A549 (cell line): ENCODE data around the gene PAQR5. TPM values are rescaled to one million over a fixed set of nuclear protein-coding genes. Genes with fewer than 3 reads are reported as not detected.

Source experiments
- ATAC-seq, 2 experiments: fragments of 200-7000 bp in 1 of 2; fragments of >200 bp in 1 of 2; cut with Nextera tagmentation in 1 of 2; cut with Tn5 transposase in 1 of 2; 3 replicates each; pipeline versions ENCODE4 v1.8.0 to v1.9.1; 2018 to 2020; ENCODE audit warnings: mild to moderate bottlenecking in 1 of 2, moderate library complexity in 1 of 2
- CTCF ChIA-PET: fragments of 300-600 bp; sonication (Branson Sonifier 250); formaldehyde crosslinking; extraction: SDS; loops from one replicate; lab custom pipeline; 2021; ENCODE audit warnings: antibody characterized with exemption, inconsistent platforms; lab: Yijun Ruan, JAX
- POLR2A ChIA-PET: fragments of 350-600 bp; formaldehyde crosslinking; extraction: SDS; loops from one replicate; lab custom pipeline; 2021; ENCODE audit warnings: antibody characterized with exemption, inconsistent platforms; lab: Yijun Ruan, JAX
- DNase-seq, 2 experiments: peaks; one replicate each; pipeline versions ENCODE4 v3.0.0 to v3.0.0-alpha.2; 2011 to 2016; ENCODE audit warnings: low read depth in 1 of 2, low spot score in 1 of 2
- FAIRE-seq: peaks from 2 replicates; lab custom pipeline; 2011; peaks lifted over from hg19 to GRCh38; lab: Jason Lieb, UNC
- H3K27ac ChIP-seq, 2 experiments: fragments of >200 bp; sonication (Bioruptor Twin); formaldehyde crosslinking; 3 replicates each; pipeline ENCODE4 v1.5.1; 2016 to 2017
- H3K4me1 ChIP-seq: fragments of >200 bp; sonication (Bioruptor Twin); formaldehyde crosslinking; 3 replicates; pipeline ENCODE4 v1.6.1; 2016
- H3K4me2 ChIP-seq: fragments of >200 bp; sonication (Bioruptor Twin); formaldehyde crosslinking; 3 replicates; pipeline ENCODE4 v1.6.1; 2016
- H3K4me3 ChIP-seq: fragments of >200 bp; sonication (Bioruptor Twin); formaldehyde crosslinking; 3 replicates; pipeline ENCODE4 v1.5.1; 2016
- H3K9me3 ChIP-seq: fragments of >200 bp; sonication (Bioruptor Twin); formaldehyde crosslinking; 3 replicates; pipeline ENCODE4 v1.6.1; 2016
- CBX8 ChIP-seq: fragments of 200-600 bp; sonication (generic); IDR thresholded peaks from 2 replicates; pipeline ENCODE4 v1.6.1; 2016
- CHD4 ChIP-seq: fragments of 200-600 bp; sonication (generic); IDR thresholded peaks from 2 replicates; pipeline ENCODE4 v1.6.1; 2016; ENCODE audit warnings: antibody characterized with exemption, mild to moderate bottlenecking, borderline replicate concordance
- FOSL2 ChIP-seq, 2 experiments: fragments of 450-650 bp in 1 of 2; fragments of >200 bp in 1 of 2; sonication (Bioruptor Twin) in 1 of 2; formaldehyde crosslinking; IDR thresholded peaks; 2 replicates each; pipeline versions ENCODE4 v1.5.0 to v1.6.1; 2016 to 2020; ENCODE audit warnings: mild to moderate bottlenecking in 1 of 2, moderate library complexity in 1 of 2
- HES2 ChIP-seq: fragments of >200 bp; sonication (Bioruptor Twin); formaldehyde crosslinking; IDR thresholded peaks from 2 replicates; pipeline ENCODE4 v1.6.1; 2016
- HMGXB4 ChIP-seq: fragments of 250-450 bp; sonication (Bioruptor Pico); IDR thresholded peaks from 2 replicates; pipeline ENCODE4 v1.5.0; 2021; ENCODE audit warnings: mild to moderate bottlenecking, moderate library complexity, borderline replicate concordance
- JUN ChIP-seq, 2 experiments: fragments of >200 bp; sonication (Bioruptor Twin); formaldehyde crosslinking; IDR thresholded peaks; 2 replicates in 1 of 2; 3 replicates in 1 of 2; pipeline ENCODE4 v1.6.1; 2016 to 2017
- KDM5A ChIP-seq: fragments of 200-600 bp; sonication (generic); IDR thresholded peaks from 2 replicates; pipeline ENCODE4 v1.6.1; 2016; ENCODE audit warnings: antibody characterized with exemption, mild to moderate bottlenecking
- MAX ChIP-seq: IDR thresholded peaks from 2 replicates; pipeline ENCODE4 v1.6.1; 2012
- MAZ ChIP-seq: fragments of 150-350 bp; IDR thresholded peaks from 2 replicates; pipeline ENCODE4 v1.6.1; 2014; ENCODE audit warnings: antibody characterized with exemption, low read depth, low read length, borderline replicate concordance
- PBX3 ChIP-seq: IDR thresholded peaks from 2 replicates; pipeline ENCODE4 v1.6.1; 2012
- PHF8 ChIP-seq: fragments of 200-600 bp; sonication (generic); IDR thresholded peaks from 2 replicates; pipeline ENCODE4 v1.6.1; 2016; ENCODE audit warnings: low read depth, mild to moderate bottlenecking, antibody characterized with exemption, moderate library complexity, borderline replicate concordance
- POLR2AphosphoS2 ChIP-seq: conservative IDR thresholded peaks from 2 replicates; pipeline ENCODE4 v1.6.1; 2012; ENCODE audit warnings: low read length, improper control_type of control experiment, inconsistent platforms
- RAD21 ChIP-seq, 2 experiments: fragments of >200 bp in 1 of 2; sonication (Bioruptor Twin) in 1 of 2; formaldehyde crosslinking in 1 of 2; IDR thresholded peaks in 1 of 2; conservative IDR thresholded peaks in 1 of 2; 2 replicates in 1 of 2; 3 replicates in 1 of 2; pipeline ENCODE4 v1.6.1; 2012 to 2018; ENCODE audit warnings: inconsistent platforms in 1 of 2
- REST ChIP-seq: fragments of 200-600 bp; sonication (generic); IDR thresholded peaks from 2 replicates; pipeline ENCODE4 v1.6.1; 2016; ENCODE audit warnings: antibody characterized with exemption, mild to moderate bottlenecking, moderate library complexity
- SMC3 ChIP-seq: fragments of >200 bp; sonication (Bioruptor Twin); formaldehyde crosslinking; IDR thresholded peaks from 3 replicates; pipeline ENCODE4 v1.6.1; 2018; ENCODE audit warnings: inconsistent platforms
- WGBS: methylation state at CpG from one replicate; pipeline ENCODE4 v1.1.6; 2017; ENCODE audit errors: missing lambda C conversion rate; 5-methylcytosine and 5-hydroxymethylcytosine counted together
- polyA plus RNA-seq, 4 experiments: library from polyadenylated mRNA; depleted of rRNA in 3 of 4; stranded (reverse); fragments of >200 nt; fragmentation: RNase III in 1 of 4; extraction: RNeasy Plus Mini Kit Qiagen cat#74134 plus additional on column Dnase treatment in 1 of 4; gene quantifications; 2 replicates in 3 of 4; 3 replicates in 1 of 4; pipeline ENCODE4 v1.2.3, GENCODE V29; 2011 to 2017

The PAQR5 gene
- polyA plus RNA-seq, 2 of the 4 experiments (the other 2 are of a cell fraction): 104 to 114 TPM

- FAIRE-seq: no peak
- CTCF ChIA-PET: no interaction called here
- POLR2A ChIA-PET: no interaction called here
Measured at GRCh38 chr15:69386284-69386683, 87.6 kb downstream of the PAQR5 start.

GRCh38 chr15:69388260-69388705, 89.6 kb downstream of the PAQR5 start:
- POLR2A ChIA-PET: no interaction called here
- Histone ChIP-seq H3K4me1 (peaks cover 20% of the 10 kb centered on the region), H3K4me3 (no peak overlapping the region), H3K9me3 (no peaks in the 10 kb centered on the region), H3K27ac (peak overlapping the region in 1 of 2 experiments; percentile 25; a peak in 1 of 6 replicates), H3K4me2 (no peak overlapping the region)
- FAIRE-seq (no peak), ATAC-seq (no peak), DNase-seq (no peak)
- CTCF ChIA-PET: interaction anchor here (0.5 to 13.9 kb wide), 9 partner anchors 7 to 332 kb away, joined by 3 to 198 read pairs (median 4); no protein-coding TSS in a partner anchor
- TF ChIP-seq CBX8: no peak
- no peak for TF ChIP-seq HMGXB4
- TF ChIP-seq MAX: no peak
- TF ChIP-seq JUN (IDR thresholded peaks at IDR 0.05): no peak
- TF ChIP-seq SMC3: no peak
- no peak for TF ChIP-seq FOSL2 (IDR thresholded peaks at IDR 0.05)
- no peak for TF ChIP-seq FOSL2 (CRISPR knock-in tag; IDR thresholded peaks at IDR 0.05)
- TF ChIP-seq POLR2AphosphoS2: no peak
- TF ChIP-seq MAZ: no peak
- no peak for TF ChIP-seq REST
- TF ChIP-seq PBX3: no peak
- TF ChIP-seq CHD4: no peak
- 79% methylated on average over 6 of the region's 6 CpGs for WGBS

More at GRCh38 chr15:69386284-69386683, 87.6 kb downstream of the PAQR5 start:
- H3K4me3 ChIP-seq: no peak overlapping the region
- H3K4me2 ChIP-seq: no peak overlapping the region
- no peaks in the 10 kb centered on the region for H3K9me3 ChIP-seq
- H3K27ac ChIP-seq: no peak overlapping the region
- TF ChIP-seq KDM5A (no peak), HES2 (no peak), POLR2AphosphoS2 (no peak), SMC3 (no peak), RAD21 (conservative IDR thresholded peaks at IDR 0.05 in 1 of 2, IDR thresholded peaks at IDR 0.05 in 1 of 2) (no peak), PHF8 (no peak)
- TF ChIP-seq, all 56 proteins: peak for 0
- 94% methylated on average over 5 of the region's 7 CpGs for WGBS
- H3K4me1 ChIP-seq: peaks cover 7% of the 10 kb centered on the region
- ATAC-seq (no peak), DNase-seq (no peak)
